Measurements from ENCODE around the gene LGR6.
A peak's percentile ranks its signal among the peaks of the same experiment; 100 is the strongest.
"Not testable (repeated sequence)": the region's sequence is repeated elsewhere in the genome, so short reads cannot be mapped to it uniquely, and the experiment has no call there.

The LGR6 gene

DNA sequence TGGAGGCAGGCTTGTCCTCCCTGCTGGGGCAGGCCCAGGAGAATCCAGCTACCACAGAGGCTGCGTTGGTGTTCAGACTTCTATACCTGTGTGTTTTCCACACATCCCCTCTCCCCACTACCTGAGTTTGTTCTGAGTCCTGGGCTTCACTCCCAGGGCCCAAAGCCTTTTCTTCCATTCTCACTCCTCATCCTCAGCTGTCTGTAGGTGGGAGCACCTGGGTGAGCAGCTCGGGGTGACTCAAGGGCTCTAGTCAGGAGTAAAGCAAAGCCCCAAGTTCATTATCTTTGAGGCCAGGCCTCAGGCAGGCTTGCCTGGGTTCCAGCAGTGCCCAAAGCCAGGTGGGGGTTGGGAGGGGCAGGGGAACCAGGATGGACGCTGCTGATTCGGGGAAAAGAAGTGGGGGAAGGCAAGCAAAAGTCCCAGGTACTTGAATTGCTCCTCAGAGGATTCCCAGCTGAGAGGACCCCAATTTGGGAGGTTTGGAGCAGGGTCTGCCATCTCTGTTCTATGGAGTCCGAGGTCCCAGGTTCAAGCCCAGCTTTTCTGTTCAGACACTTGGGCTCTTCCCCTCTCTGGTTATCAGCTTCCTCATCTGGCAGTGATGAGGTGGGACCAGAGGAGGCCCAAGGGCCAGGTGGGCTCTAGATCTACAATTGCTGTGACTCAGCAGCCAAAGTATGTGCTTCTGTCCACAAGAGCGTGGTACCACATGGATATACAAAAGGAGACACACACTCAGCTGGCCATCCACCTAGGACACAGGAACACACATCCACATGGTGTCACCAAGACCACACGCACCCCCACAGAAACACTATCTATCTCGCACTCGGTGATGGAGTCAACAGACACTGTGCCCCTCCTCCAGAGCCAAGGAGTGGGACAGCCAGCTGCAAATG lies 27.4 kb upstream of the LGR6 start:
- Histone ChIP-seq H3K4me3 (ENCODE audit: low read depth, low read length) (no peak overlapping the region), H3K27me3 (no peaks in the 10 kb centered on the region), H3K9me3 (no peaks in the 10 kb centered on the region), H3K4me1 (peaks cover 9% of the 10 kb centered on the region), H3K36me3 (no peaks in the 10 kb centered on the region)
- no peak for DNase-seq
- TF ChIP-seq, protein P1, sequence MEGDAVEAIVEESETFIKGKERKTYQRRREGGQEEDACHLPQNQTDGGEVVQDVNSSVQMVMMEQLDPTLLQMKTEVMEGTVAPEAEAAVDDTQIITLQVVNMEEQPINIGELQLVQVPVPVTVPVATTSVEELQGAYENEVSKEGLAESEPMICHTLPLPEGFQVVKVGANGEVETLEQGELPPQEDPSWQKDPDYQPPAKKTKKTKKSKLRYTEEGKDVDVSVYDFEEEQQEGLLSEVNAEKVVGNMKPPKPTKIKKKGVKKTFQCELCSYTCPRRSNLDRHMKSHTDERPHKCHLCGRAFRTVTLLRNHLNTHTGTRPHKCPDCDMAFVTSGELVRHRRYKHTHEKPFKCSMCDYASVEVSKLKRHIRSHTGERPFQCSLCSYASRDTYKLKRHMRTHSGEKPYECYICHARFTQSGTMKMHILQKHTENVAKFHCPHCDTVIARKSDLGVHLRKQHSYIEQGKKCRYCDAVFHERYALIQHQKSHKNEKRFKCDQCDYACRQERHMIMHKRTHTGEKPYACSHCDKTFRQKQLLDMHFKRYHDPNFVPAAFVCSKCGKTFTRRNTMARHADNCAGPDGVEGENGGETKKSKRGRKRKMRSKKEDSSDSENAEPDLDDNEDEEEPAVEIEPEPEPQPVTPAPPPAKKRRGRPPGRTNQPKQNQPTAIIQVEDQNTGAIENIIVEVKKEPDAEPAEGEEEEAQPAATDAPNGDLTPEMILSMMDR (IDR thresholded peaks at IDR 0.05; ENCODE audit: low read depth, low read length) = no peak

DNA sequence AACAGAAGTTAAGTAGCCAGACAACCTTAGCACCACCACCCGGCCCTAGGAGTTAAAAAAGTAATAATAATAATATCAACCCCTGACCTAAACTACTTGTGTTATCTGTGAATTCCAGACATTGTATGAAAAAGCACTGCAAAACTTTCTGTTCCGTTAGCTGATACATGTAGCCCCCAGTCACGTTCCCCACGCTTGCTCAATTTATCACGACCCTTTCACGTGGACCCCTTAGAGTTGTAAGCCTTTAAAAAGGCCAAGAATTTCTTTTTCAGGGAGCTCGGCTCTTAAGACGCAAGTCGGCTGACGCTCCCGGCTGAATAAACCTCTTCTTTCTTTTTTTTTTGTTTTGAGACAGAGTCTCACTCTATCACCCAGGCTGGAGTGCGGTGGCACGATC lies 26.5 kb upstream of the LGR6 start:
- not testable (repeated sequence) for H3K9me3 ChIP-seq; H3K4me3 ChIP-seq (ENCODE audit: low read depth, low read length); H3K4me1 ChIP-seq; H3K36me3 ChIP-seq; DNase-seq; H3K27me3 ChIP-seq

DNA sequence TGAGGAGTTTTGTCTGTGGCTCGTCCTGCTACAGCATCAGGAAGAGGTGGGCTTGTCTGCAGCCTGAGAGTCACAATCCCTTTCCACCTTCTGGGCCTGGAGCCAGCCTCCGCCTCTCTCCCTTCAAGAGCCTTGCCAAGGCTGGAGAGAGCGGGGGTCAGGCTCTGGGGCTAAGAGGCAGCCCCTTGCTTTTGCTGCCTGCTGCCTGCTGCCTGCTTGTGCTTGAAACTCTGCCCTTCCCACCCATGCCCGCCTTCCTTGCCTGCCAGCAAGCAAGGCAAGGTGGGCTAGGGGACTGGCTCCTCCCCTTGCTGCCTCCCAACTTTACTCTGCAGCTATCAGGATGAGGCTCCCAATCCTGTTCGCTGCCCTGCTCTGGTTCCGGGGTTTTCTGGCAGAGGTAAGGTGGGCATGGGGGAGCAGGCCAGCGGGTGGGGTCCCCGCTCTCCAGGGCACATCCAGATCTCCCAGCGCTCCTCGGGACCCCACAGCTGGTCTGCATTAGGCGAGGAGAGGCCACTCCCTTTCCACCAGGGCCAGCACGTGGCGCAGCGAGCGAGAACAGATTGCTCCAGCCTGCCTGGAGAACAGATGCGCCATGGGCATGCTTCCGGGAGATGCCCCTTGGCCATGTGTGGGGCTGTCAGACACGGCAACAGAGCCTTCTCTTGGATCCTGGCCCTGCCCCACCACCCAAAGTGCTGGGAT lies 25.7 kb upstream of the LGR6 start:
- Histone ChIP-seq H3K4me1 (peaks cover 9% of the 10 kb centered on the region), H3K4me3 (ENCODE audit: low read depth, low read length) (peak overlapping the region; percentile 58), H3K36me3 (no peaks in the 10 kb centered on the region), H3K9me3 (no peaks in the 10 kb centered on the region), H3K27me3 (no peaks in the 10 kb centered on the region)
- TF ChIP-seq, protein P1 (IDR thresholded peaks at IDR 0.05; ENCODE audit: low read depth, low read length) = no peak
- peak; percentile 93 for DNase-seq

DNA sequence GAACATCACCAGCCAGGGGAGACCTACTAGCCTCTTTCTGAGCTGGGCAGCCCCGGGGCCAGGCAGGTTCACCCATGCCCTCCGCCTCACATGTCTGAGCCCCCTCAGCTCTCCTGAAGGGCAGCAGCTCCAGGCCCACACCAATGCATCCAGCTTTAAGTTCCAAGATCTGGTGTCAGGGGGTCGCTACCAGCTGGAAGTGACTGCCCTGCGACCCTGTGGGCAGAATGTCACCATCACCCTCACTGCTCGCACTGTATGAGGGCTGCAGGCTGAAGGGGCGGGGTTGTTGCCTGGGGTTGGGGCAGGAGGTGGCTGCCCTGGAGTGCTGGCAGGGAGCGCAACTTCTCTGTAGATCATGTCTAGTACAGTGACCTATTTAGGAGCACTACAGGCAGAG lies 24.7 kb upstream of the LGR6 start:
- no peak for DNase-seq
- Histone ChIP-seq H3K4me1 (peaks cover 9% of the 10 kb centered on the region), H3K36me3 (no peaks in the 10 kb centered on the region), H3K9me3 (no peaks in the 10 kb centered on the region), H3K4me3 (ENCODE audit: low read depth, low read length) (peak overlapping the region; percentile 58), H3K27me3 (no peaks in the 10 kb centered on the region)
- TF ChIP-seq, protein P1 (IDR thresholded peaks at IDR 0.05; ENCODE audit: low read depth, low read length) = no peak

DNA sequence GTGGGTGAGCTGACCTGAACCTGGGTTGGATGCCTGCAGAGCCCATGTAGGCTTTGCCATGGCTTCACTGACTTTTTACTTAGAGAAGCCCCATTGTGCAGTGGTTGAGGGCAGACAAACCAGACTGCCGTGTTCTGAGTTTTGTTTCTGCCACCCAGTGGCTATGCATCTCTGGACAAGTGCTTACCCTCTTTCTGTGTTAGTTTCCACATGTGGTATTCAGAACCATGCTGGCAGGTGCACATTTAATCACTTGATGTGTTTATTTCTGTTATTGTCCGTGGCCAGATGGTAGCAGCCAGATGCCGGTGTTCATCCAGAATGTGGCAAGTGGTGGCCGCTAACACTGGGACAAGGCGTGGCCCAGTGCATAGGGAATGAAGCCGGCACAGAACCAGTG lies 22.9 kb upstream of the LGR6 start:
- H3K27me3 ChIP-seq = no peaks in the 10 kb centered on the region
- TF ChIP-seq, protein P1 (IDR thresholded peaks at IDR 0.05; ENCODE audit: low read depth, low read length) = no peak
- no peaks in the 10 kb centered on the region for H3K9me3 ChIP-seq
- H3K4me3 ChIP-seq (ENCODE audit: low read depth, low read length) = no peak overlapping the region
- peaks cover 9% of the 10 kb centered on the region for H3K4me1 ChIP-seq
- no peak for DNase-seq
- no peaks in the 10 kb centered on the region for H3K36me3 ChIP-seq

DNA sequence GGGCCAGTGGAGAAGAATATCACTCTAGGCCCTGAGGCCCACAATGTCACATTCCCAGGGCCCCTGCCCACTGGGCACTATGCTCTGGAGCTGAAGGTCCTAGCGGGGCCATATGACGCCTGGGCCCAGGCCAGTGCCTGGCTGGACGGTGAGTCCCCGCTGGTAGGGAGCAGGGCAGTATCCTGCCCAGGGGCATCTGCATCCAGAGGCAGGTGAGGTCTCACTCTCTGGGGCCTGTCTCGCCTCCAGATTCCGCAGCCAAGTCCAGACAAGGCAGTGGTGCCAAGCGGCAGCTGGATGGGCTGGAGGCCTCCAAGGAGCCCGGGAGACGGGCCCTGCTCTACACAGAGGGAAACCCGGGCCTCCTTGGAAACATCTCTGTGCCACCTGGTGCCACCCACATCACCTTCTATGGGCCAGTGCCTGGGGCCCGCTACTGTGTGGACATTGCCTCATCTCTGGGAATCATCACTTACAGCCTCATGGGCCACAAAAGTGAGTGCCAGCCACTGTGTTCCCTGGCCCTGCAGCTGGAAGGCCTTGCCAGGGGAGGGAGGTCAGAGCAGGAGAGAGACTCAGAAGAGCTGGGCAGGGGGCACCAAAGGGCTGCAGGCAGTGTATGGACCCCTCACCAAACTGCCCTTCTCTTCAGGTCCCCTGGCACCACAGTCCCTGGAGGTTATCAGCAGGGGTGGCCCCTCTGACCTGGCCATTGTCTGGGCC lies 22.1 kb upstream of the LGR6 start:
- TF ChIP-seq, protein P1 (IDR thresholded peaks at IDR 0.05; ENCODE audit: low read depth, low read length) = no peak
- no peaks in the 10 kb centered on the region for H3K36me3 ChIP-seq
- peaks cover 9% of the 10 kb centered on the region for H3K4me1 ChIP-seq
- H3K9me3 ChIP-seq = no peaks in the 10 kb centered on the region
- H3K4me3 ChIP-seq (ENCODE audit: low read depth, low read length) = no peak overlapping the region
- no peaks in the 10 kb centered on the region for H3K27me3 ChIP-seq
- DNase-seq = no peak

Measured in BE2C (cell line).